Amniotic stem cell (primary cell): ENCODE measurements around the gene SLC38A4.
"Not testable (repeated sequence)": the region's sequence is repeated elsewhere in the genome, so short reads cannot be mapped to it uniquely, and the experiment has no call there.

Experiments
- DNase-seq: peaks from one replicate; lab custom pipeline; 2025; lab: John Stamatoyannopoulos, UW

The SLC38A4 gene

DNA sequence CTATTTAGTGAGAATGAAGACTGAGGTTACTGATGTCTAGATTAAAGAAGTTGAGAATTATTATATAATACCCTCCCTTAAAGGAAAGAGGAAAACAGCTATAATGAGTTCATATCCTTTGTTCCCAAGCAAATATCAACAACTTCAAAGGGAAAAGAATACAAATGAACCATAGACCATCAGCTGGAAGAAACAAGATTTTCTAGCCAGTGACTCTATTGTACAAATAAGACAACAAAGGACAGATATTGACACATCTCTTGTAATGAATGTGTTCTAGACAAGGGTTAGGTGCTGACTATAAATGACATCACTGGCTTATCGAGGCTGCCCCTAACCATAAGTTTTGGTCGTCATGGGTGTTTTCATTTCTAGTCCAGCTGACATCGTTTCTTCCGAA lies 48.2 kb downstream of the SLC38A4 start:
- DNase-seq, result no peak

DNA sequence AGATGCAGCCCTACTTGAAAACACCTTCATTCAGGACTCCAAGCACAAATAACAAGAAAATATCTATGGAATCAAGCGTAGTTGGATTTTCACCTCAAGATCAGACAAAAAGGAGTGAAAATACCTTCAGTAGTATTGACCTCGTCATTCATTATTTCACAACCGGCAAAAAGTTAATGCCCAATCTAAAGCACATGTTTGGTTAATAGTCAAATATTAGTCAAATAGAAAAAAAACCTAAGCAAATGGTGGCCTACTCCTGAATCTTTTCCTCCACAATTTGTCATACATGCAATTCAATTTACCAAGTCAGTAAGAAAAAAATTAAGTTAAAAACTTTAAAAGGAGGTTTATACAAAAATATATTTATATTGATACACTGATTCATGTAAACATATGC lies 50.0 kb downstream of the SLC38A4 start:
- DNase-seq, result no peak

DNA sequence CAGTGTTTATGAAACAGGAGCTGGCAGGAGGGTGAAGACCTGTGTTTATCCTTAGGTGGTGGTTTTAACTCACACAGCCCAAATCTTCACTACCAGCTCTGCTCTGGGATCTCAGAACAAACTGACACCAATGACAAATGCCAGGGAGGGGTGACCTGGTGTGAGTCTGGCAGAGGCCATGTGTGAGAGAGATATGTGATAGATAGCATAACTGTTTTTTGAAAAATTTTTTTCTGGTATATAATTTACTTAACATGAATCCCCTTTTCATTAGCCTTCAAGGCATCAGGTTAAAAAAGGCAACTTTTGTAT lies 51.5 kb downstream of the SLC38A4 start:
- no peak for DNase-seq

DNA sequence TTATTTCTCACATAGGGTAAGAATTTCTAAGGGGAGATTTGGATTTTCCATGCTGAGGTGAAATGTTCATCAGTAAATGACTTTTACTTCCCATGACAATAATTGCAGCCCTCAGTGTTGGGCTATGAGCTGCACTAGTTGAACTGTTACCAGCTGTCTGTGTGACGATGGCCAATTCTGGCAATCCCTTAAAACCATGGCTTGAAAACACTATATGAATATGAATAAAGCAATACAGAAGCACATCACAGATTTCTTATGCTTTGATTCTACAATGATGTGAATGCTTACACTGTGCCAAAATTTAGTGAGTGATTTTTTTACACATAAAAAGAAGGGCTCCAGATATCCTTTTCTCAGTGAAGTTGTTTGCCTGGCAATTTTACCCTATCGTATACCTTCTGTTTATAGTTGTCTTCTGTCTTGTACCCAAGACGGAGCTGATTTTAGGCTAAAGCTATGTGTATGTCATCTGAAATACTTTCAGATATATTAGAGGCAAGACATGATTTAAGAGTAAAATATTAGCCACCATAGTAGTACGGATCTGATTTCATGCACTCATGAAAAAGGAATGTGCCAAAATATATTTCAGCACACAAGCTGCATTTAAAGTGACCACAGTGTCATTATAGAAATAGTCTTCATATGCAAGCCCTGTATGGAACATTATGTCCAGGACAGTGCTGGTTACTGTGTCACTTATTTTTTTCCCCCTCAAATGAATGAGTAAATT lies 52.0 kb downstream of the SLC38A4 start:
- no peak for DNase-seq

DNA sequence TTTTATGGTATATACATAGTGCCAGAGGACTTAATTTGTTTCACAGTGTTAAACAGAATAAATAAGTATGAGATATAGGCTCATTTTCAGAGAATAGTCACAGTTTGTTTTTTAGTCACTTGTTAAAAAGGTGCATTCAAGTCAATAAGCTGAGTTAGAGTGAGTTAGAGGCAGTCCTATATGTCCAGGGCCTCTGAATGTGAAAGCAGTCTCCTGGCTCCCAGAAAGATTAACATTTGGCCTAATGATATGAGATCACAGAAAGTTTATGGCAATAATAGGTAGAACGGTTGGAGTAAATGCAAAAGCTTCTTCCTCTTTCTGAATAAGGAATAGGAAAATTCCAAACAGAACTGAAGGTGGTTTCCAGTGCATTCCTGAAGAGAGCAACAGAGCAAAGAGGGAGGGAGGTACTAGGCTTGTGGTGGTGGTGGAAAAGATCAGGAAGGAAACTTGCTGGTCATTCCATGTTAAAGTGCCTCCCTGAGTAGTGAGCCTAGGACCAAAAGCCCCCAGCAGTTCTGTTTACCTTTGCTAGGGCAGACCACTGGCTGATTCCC lies 54.4 kb downstream of the SLC38A4 start:
- DNase-seq, result no peak

DNA sequence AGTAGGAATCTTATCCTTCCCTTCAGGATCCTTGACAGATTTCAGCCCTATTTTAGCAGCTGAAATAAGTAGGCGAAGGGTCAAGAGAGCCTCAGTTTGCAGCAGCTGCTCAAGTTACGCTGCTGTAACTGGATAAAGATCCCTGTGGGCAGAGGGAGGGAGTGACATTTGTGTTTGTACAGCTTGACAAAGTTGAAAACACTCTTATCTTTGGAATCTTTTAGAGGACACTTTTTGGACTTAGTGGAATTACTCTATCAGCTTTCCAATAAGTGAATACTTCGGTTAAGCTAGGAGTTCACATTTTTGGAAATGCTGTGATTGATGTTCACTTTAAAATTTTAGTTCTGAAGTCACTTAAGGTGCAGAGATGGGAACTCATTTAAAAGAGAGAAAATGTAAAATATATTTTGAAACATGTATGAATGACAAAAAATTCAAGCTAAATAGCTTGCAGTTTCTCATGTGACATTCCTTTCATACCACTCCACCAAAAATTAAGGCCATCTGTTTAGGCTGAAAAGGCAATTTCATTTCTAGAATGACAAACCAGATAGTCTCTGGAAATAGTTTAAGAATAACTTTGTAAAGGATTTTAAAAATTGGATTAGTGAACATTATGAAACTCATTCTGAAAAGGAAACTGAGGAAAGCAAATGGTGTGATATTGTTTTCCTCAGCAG lies 55.2 kb downstream of the SLC38A4 start:
- DNase-seq, result no peak

DNA sequence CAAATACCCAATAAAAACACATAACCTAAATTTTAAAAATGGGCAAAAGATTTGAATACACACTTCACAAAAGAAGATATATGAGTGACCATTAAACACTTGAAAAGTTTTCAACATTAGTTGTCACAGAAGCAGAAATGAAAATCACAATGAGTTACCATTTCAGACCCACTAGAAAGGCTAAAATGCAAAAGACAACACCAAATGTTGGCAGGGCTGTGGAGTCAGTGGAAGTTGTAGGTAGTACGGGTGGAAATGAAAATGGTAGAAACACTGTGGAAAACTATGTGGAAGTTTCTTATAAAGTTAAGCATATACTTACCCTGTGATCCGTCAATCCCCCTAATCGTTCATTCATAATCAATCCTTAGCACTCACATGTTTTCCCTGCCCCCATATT lies 61.8 kb downstream of the SLC38A4 start:
- DNase-seq, result no peak

DNA sequence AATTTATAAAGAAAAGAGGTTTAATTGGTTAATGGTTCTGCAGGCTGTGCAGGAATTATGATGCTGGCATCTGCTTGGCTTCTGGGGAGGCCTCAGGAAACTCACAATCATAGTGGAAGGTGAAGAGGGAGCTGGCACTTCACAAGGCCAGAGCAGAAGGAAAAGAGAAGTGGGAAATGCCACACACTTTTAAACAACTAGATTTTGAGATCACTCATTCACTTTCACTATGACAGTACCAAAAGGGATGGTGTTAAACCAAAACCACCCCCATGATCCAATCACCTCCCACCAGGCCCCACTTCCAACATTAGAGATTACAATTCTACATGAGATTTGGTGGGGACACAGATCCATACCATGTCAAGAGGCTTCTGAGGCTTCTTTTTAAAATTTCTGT lies 62.6 kb downstream of the SLC38A4 start:
- DNase-seq, result no peak

DNA sequence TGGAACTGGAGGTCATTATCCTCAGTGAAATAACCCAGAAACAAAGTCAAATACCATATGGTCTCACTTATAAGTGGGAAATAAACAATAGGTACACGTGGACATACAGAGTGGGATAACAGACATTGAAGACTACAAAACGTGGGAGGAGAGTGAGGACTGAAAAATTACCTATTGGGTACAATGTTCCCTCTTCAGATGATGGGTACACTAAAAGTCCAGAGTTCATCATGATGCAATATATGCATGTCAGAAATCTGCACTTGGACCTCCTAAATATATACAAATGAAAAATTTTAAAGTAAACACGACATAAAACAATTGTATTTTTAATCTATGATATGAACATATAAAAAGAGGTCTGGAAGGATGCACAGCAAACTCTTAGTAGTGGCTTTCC lies 71.2 kb downstream of the SLC38A4 start:
- DNase-seq, result no peak

DNA sequence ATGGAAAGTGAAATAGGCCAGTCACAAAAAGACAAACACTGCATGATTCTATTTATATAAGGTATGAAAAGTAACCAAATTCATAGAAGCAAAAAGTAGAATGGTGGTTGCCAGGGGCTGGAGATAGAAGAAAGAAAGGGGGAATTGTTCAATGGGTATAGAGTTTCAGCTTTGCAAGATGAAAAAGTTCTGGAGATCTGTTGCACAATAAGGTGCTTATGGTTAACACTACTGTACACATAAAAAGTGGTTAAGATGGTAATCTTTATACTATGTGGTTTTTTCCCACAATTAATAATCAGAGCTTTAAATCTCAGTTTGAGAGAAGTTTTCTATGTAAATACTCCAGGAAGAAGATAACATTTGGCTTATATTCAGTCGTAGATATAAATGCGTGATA lies 73.4 kb downstream of the SLC38A4 start:
- DNase-seq, result no peak

DNA sequence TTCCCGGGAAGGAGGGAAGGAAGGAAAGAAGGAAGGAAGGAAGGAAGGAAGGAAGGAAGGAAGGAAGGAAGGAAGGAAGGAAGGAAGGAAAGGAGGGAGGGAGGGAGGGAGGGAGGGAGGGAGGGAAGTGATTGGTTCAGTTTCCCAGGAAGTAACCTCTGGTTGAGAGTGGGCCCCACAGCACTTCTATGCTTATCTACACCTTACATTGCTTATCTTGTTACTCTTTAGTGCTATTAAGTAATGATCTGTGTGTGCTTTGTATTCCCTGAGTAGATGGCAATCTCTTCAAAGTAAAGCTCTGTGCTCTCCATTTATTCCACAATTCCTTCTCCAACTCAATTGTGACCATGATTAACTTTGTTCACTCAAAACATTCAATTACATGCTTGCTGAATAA lies 74.6 kb downstream of the SLC38A4 start:
- DNase-seq, result no peak

DNA sequence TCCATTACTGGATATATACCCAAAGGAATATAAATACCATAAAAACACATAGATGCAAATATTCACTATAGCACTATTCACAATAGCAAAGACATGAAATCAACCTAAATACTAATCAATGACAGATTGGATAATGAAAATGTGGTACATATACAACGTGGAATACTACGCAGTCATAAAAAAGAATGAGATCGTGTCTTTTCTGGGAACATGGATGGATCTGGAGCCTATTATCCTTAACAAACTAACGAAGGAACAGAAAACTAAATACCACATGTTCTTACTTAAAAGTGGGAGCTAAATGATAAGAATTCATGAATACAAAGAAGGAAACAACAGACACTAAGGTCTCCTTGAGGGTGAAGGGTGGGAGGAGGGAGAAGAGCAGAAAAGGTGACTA lies 76.5 kb downstream of the SLC38A4 start:
- DNase-seq, result no peak

DNA sequence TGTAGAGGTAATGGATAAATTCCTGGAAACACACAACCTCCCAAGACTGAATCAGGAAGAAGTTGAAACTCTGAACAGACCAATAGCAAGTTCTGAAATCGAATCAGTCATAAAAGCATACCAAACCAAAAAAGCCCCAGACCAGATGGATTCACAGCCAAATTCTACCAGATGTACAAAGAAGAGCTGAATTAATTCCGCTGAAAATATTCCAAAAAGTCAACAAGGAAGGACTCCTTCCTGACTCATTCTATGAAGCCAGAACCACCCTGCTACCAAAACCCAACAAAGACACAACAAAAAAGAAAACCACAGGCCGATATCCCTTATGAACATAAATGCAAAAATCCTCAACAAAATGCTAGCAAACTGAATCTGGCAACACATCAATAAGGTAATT lies 81.5 kb downstream of the SLC38A4 start:
- no peak for DNase-seq

DNA sequence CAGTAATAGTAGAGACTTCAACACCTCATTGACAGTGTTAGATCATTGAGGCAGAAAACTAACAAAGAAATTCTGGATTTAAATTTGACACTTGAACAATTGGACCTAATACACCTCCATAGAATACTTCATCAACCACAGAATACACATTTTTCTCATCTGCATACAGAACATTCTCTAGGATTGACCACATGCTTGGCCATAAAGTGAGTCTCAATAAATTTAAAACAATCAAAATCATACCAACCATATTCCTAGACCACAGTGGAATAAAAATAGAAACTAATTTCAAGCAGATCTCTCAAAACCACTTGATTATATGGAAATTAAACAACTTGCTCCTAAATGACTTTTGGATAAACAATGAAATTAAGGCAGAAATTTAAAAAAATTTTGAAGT lies 82.3 kb downstream of the SLC38A4 start:
- DNase-seq, result no peak

DNA sequence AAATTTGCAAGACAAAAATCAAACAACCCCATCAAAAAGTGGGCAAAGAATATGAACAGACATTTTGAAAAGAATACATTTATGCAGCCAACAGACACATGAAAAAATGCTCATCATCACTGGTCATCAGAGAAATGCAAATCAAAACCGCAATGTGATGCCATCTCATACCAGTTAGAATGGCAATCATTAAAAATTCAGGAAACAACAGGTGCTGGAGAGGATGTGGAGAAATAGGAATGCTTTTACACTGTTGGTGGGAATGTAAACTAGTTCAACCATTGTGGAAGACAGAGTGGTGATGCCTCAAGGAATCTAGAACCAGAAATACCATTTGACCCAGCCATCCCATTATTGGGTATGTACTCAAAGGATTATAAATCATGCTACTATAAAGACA lies 83.5 kb downstream of the SLC38A4 start:
- DNase-seq, result not testable (repeated sequence)

DNA sequence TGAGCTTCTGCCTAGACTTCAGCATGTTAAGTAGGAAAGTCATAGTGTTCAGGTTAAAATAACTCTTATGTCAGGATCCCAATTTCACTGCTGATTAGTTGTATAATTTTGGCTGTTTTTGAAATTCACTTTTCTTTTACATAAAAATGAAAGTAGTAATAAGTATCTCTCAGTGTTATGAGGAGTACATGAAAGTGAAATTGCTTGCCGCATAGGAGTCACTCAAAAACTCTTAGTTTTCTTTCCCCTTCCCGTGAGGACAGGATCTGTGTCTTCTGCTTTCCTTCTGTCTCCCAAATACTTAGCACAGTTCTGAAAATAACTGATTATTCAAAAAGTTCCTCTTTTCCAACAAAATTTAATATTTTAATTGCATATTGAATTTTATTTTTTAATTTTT lies 100.5 kb downstream of the SLC38A4 start:
- no peak for DNase-seq

DNA sequence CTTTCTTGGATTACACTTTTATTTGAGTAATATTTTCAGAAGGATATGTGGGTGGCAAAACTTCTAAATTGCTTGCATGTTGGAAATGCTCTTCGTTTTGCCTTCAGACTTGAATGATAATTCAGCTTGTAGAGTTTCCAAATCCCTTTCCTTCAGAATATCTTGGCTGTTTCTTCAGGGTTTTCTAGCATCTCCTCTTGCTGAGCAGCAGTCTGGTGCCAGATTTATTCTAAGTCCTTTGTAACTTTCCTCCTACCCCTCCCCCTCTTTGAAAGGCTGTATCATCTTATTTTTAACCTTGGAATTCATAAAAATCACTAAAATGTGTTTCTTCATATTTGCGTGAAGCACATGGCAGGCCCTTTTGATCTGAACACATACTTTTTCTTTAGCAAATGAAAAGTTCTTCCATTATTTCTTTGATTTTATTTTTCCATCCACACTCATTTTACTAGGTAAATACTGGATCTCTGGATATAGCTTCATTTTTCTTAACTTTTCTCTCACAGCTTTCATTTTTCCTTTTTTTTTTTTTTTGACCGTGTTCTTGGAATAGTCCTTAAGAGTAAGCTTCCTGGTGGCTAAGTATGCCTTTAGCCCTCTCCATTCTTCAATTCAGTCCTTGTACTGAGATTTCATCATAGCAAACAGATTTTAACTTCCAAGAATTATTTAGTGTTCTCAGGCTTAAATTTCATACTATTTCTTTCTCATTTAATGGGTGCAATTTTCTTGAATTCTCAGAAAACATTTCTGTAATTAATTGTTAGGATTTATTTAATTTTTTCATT lies 102.0 kb downstream of the SLC38A4 start:
- DNase-seq, result no peak

DNA sequence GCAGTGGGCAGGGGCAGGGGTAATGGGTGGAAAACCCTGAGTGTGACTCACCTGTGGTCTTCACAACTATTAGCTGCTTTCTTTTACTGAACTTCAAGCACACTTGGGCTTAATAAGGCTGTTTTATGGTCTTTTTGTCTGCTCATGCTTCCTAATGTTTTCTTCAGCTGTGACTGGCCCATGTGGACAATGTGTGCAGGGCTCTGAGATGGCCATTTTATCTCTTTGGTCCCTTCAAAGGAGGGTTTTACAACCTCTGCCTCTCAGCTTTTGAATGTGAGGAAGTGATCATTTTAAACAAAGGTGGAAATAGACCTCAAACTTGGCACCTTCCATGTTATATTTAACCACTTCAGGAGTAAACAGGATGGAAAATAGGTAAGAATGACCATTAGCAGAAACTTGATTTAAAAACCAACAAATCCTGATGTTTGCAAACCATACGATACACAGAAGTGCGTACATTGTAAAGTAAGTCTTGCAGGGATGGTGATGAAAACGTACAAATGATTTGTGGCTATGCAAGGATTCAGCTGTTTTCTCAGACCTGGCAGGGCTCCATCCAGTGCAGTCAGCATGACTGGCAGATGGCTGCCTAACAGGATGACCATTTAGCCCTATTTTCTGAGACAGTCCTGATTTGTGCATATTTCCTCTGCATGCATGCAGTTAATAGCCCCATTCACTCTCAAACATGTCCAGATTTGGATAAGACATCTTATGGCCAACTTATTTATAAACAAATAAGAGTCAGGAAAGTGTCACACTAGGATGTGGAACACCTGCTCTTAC lies 103.2 kb downstream of the SLC38A4 start:
- no peak for DNase-seq

DNA sequence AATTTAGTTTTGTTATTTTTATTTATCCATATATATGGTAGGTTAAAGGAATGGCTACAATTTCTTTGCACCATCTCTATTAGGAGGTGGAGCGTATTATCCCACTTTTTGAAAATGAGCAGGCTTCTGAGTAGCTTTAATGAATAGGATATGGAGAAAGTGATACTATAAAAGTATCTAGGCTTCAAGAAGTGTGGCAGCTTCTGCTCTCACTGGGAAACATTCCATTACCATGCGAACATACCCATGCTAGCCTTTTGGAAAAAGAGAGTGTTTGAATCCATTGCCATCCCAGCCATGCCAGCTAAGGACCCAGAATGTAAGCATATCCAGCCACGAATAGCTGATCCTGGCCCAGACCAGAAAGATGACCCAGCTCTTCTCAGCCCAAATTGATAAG lies 107.3 kb downstream of the SLC38A4 start:
- DNase-seq, result no peak

DNA sequence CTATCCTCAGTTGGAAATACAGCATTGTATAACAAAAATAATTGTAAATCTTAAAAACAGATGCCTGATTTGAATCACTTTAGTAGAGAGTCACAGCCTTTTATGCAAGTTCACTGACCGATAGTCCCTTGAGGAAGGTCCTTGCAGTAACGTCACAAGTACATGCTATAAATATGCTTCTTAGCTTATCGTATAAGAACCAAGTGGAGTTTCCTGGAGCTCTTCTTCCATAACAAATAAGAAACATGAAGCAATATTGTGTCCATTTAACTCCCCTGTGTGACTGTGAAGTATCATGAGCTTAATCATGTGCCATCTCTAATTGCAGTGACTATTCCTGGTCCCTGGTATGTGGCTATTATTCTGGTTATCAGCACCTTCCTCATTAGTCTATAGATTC lies 107.9 kb downstream of the SLC38A4 start:
- DNase-seq, result no peak

DNA sequence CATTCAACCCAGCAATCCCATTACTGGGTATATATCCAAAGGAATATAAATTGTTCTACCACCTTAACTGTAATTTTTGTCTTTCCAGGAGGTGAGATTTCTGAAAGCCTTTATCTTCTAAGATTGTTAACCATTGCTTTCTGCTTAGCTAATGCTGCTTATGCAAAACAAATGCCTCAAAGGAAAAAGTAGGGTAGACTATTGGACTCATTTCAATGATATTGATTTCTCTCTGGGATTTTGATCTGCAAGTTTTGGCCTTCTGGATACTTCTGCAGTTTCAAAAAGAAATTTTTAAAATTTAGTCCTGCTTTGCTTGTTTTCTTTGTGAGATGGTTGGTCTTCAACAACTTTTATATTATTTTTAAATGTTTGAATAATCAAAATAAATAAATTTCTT lies 108.6 kb downstream of the SLC38A4 start:
- DNase-seq, result no peak
